H9 (cell line): ENCODE measurements around the gene LPCAT3. TPM values are rescaled to one million over a fixed set of nuclear protein-coding genes. Genes with fewer than 3 reads are reported as not detected.
"Not testable (repeated sequence)": the region's sequence is repeated elsewhere in the genome, so short reads cannot be mapped to it uniquely, and the experiment has no call there.

Experiments used
- DNase-seq: peaks from one replicate; pipeline ENCODE4 v3.0.0-alpha.2; 2017
- H2AFZ ChIP-seq: one replicate; pipeline ENCODE4 v1.6.1; 2013; ENCODE audit warnings: mild to moderate bottlenecking, low read length, control low read depth, moderate library complexity
- H2AK5ac ChIP-seq: 2 replicates; pipeline ENCODE4 v1.6.1; 2013; ENCODE audit warnings: low read length, control low read depth, mixed read lengths; ENCODE audit not compliant: insufficient read length
- H2BK120ac ChIP-seq: one replicate; pipeline ENCODE4 v1.6.1; 2013; ENCODE audit warnings: low read depth, mild to moderate bottlenecking, low read length, control low read depth, inconsistent platforms; ENCODE audit not compliant: poor library complexity, severe bottlenecking
- H2BK12ac ChIP-seq: 2 replicates; pipeline ENCODE4 v1.6.1; 2013; ENCODE audit warnings: low read length, control low read depth, mixed read lengths, low read depth; ENCODE audit not compliant: insufficient read length
- H2BK15ac ChIP-seq: 2 replicates; pipeline ENCODE4 v1.6.1; 2013; ENCODE audit warnings: low read depth, low read length, control low read depth
- H2BK20ac ChIP-seq: one replicate; pipeline ENCODE4 v1.6.1; 2013; ENCODE audit warnings: low read depth, mild to moderate bottlenecking, low read length, control low read depth, inconsistent platforms; ENCODE audit not compliant: poor library complexity, severe bottlenecking
- H2BK5ac ChIP-seq: 2 replicates; pipeline ENCODE4 v1.6.1; 2013; ENCODE audit warnings: low read length, control low read depth, mixed read lengths; ENCODE audit not compliant: insufficient read length
- H3K14ac ChIP-seq: 2 replicates; pipeline ENCODE4 v1.6.1; 2013; ENCODE audit warnings: low read length, control low read depth; ENCODE audit not compliant: insufficient read depth
- H3K18ac ChIP-seq: 2 replicates; pipeline ENCODE4 v1.6.1; 2013; ENCODE audit warnings: low read depth, mild to moderate bottlenecking, mixed read lengths, low read length, control low read depth; ENCODE audit not compliant: insufficient read length
- H3K23ac ChIP-seq: 2 replicates; pipeline ENCODE4 v1.6.1; 2013; ENCODE audit warnings: low read length, control low read depth, mixed read lengths, low read depth; ENCODE audit not compliant: insufficient read length
- H3K23me2 ChIP-seq: 2 replicates; pipeline ENCODE4 v1.6.1; 2013; ENCODE audit warnings: low read depth, mild to moderate bottlenecking, mixed read lengths, low read length, control low read depth; ENCODE audit not compliant: insufficient read length, poor library complexity, severe bottlenecking
- H3K27ac ChIP-seq: 2 replicates; pipeline ENCODE4 v1.5.1; 2013; ENCODE audit warnings: low read length, control low read depth, mixed read lengths, low read depth; ENCODE audit not compliant: insufficient read length
- H3K27me3 ChIP-seq: 2 replicates; pipeline ENCODE4 v1.6.1; 2013; ENCODE audit warnings: low read length, control low read depth, inconsistent platforms; ENCODE audit not compliant: insufficient read depth
- H3K4ac ChIP-seq: 2 replicates; pipeline ENCODE4 v1.6.1; 2013; ENCODE audit warnings: low read depth, mild to moderate bottlenecking, control low read depth, inconsistent platforms, low read length, moderate library complexity
- H3K4me1 ChIP-seq: 2 replicates; pipeline ENCODE4 v1.6.1; 2013; ENCODE audit warnings: low read length, control low read depth, inconsistent platforms; ENCODE audit not compliant: insufficient read depth
- H3K4me2 ChIP-seq: 2 replicates; pipeline ENCODE4 v1.6.1; 2013; ENCODE audit warnings: low read length, control low read depth, mixed read lengths; ENCODE audit not compliant: insufficient read length, insufficient read depth
- H3K56ac ChIP-seq: 2 replicates; pipeline ENCODE4 v1.6.1; 2013; ENCODE audit warnings: low read depth, mild to moderate bottlenecking, mixed read lengths, low read length, control low read depth; ENCODE audit not compliant: insufficient read length
- H3K79me1 ChIP-seq: 2 replicates; pipeline ENCODE4 v1.6.1; 2013; ENCODE audit warnings: low read depth, mild to moderate bottlenecking, moderate library complexity, low read length, control low read depth, inconsistent platforms; ENCODE audit not compliant: insufficient read depth, poor library complexity, severe bottlenecking
- H3K79me2 ChIP-seq: 2 replicates; pipeline ENCODE4 v1.6.1; 2013; ENCODE audit warnings: low read length, control low read depth, inconsistent platforms; ENCODE audit not compliant: insufficient read depth
- H3K9ac ChIP-seq: 2 replicates; pipeline ENCODE4 v1.6.1; 2013; ENCODE audit warnings: low read length, control low read depth, mixed read lengths; ENCODE audit not compliant: insufficient read length; ENCODE audit errors: extremely low read depth
- H3K9me3 ChIP-seq: one replicate; pipeline ENCODE4 v1.6.1; 2013; ENCODE audit warnings: low read depth, low read length, inconsistent platforms; ENCODE audit not compliant: control insufficient read depth
- H3T11ph ChIP-seq: one replicate; pipeline ENCODE4 v1.6.1; 2013; ENCODE audit warnings: mild to moderate bottlenecking, low read length, control low read depth, inconsistent platforms
- H4K20me1 ChIP-seq: one replicate; pipeline ENCODE4 v1.6.1; 2013; ENCODE audit not compliant: control insufficient read depth, insufficient read length, insufficient read depth
- H4K5ac ChIP-seq: 2 replicates; pipeline ENCODE4 v1.6.1; 2013; ENCODE audit warnings: low read depth, mild to moderate bottlenecking, mixed read lengths, low read length, control low read depth; ENCODE audit not compliant: insufficient read length
- H4K8ac ChIP-seq: replicated peaks from 2 replicates; pipeline ENCODE4 v1.6.1; 2013; ENCODE audit warnings: low read length, control low read depth, mixed read lengths, low read depth; ENCODE audit not compliant: insufficient read length
- H4K91ac ChIP-seq: 2 replicates; pipeline ENCODE4 v1.6.1; 2013; ENCODE audit warnings: low read depth, mild to moderate bottlenecking, moderate library complexity, mixed read lengths, low read length, control low read depth; ENCODE audit not compliant: insufficient read length
- H3K27ac Mint-ChIP-seq, 3 experiments: 2 replicates in 2 of 3; 3 replicates in 1 of 3; pipeline ENCODE4 v1.8.0; 2020 to 2021; ENCODE audit warnings: mixed read lengths in 3 of 3, mild to moderate bottlenecking in 1 of 3, moderate library complexity in 1 of 3
- H3K27me3 Mint-ChIP-seq: 2 replicates; pipeline ENCODE4 v1.8.0; 2021; ENCODE audit warnings: low read depth, mild to moderate bottlenecking, moderate library complexity, mixed read lengths
- H3K36me3 Mint-ChIP-seq, 3 experiments: 2 replicates in 2 of 3; 3 replicates in 1 of 3; pipeline ENCODE4 v1.8.0; 2020 to 2021; ENCODE audit warnings: low read depth in 3 of 3, mixed read lengths in 3 of 3; ENCODE audit not compliant: insufficient read depth in 1 of 3
- H3K4me1 Mint-ChIP-seq, 2 experiments: 2 replicates each; pipeline ENCODE4 v1.8.0; 2020; ENCODE audit warnings: mixed read lengths in 2 of 2
- H3K4me3 Mint-ChIP-seq, 2 experiments: 2 replicates in 1 of 2; 3 replicates in 1 of 2; pipeline ENCODE4 v1.8.0; 2020 to 2021; ENCODE audit warnings: mild to moderate bottlenecking in 2 of 2, mixed read lengths in 2 of 2, moderate library complexity in 1 of 2
- H3K9me3 Mint-ChIP-seq, 2 experiments: 2 replicates in 1 of 2; 3 replicates in 1 of 2; pipeline ENCODE4 v1.8.0; 2020; ENCODE audit warnings: mild to moderate bottlenecking in 2 of 2, mixed read lengths in 2 of 2, moderate library complexity in 1 of 2
- WGBS: extraction: QIAGEN DNeasy Blood & Tissue Kit; methylation state at CpG from one replicate; pipeline ENCODE4 v1.1.7; 2013; ENCODE audit warnings: missing lambda C conversion rate, low lambda C conversion rate, mixed read lengths; ENCODE audit not compliant: insufficient read length; ENCODE audit errors: extremely low coverage; 5-methylcytosine and 5-hydroxymethylcytosine counted together
- total RNA-seq: library from RNA; stranded (reverse); gene quantifications from 2 replicates; pipeline ENCODE4 v1.2.1, GENCODE V29; 2021
- TF ChIP-seq, protein P1 (sequence below): fragments of 200-600 bp; sonication (generic); conservative IDR thresholded peaks from 3 replicates; pipeline ENCODE4 v1.8.0; 2021; ENCODE audit warnings: antibody characterized with exemption, mild to moderate bottlenecking

The LPCAT3 gene
- total RNA-seq, 1 experiment from 2014 or later: 47.7 TPM

- H2BK12ac ChIP-seq: no peak overlapping the region
- peaks cover 10% of the 10 kb centered on the region for H3K27me3 Mint-ChIP-seq
- H3K79me2 ChIP-seq: no peaks in the 10 kb centered on the region
- no peaks in the 10 kb centered on the region for H3K4me1 ChIP-seq
- H3K23ac ChIP-seq: no peak overlapping the region
- H3K9me3 Mint-ChIP-seq: peaks cover 0 to 5% of the 10 kb centered on the region in 2 experiments; a peak in 2 of 5 replicates
- 0 out of 4 replicates have a peak, but pooled peaks cover 0 to under 1% of the 10 kb centered on the region in 2 experiments for H3K4me1 Mint-ChIP-seq
- no peak overlapping the region for H4K91ac ChIP-seq
- H3K9me3 ChIP-seq: no peaks in the 10 kb centered on the region
- H3K4me2 ChIP-seq: no peak overlapping the region
- no peaks in the 10 kb centered on the region for H3K27me3 ChIP-seq
- no peak overlapping the region for H2AFZ ChIP-seq
- WGBS: no CpG with 5 or more reads among the region's 4 CpGs
- H3K36me3 Mint-ChIP-seq: no peaks in the 10 kb centered on the region
- H3K79me1 ChIP-seq: no peaks in the 10 kb centered on the region
- DNase-seq: no peak
- TF ChIP-seq, protein P1, sequence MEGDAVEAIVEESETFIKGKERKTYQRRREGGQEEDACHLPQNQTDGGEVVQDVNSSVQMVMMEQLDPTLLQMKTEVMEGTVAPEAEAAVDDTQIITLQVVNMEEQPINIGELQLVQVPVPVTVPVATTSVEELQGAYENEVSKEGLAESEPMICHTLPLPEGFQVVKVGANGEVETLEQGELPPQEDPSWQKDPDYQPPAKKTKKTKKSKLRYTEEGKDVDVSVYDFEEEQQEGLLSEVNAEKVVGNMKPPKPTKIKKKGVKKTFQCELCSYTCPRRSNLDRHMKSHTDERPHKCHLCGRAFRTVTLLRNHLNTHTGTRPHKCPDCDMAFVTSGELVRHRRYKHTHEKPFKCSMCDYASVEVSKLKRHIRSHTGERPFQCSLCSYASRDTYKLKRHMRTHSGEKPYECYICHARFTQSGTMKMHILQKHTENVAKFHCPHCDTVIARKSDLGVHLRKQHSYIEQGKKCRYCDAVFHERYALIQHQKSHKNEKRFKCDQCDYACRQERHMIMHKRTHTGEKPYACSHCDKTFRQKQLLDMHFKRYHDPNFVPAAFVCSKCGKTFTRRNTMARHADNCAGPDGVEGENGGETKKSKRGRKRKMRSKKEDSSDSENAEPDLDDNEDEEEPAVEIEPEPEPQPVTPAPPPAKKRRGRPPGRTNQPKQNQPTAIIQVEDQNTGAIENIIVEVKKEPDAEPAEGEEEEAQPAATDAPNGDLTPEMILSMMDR: no peak
- H3K27ac Mint-ChIP-seq: no peak overlapping the region
- H3K4me3 Mint-ChIP-seq: no peak overlapping the region
- no peak overlapping the region for H3K27ac ChIP-seq
- no peak overlapping the region for H4K8ac ChIP-seq
- no peak overlapping the region for H3K56ac ChIP-seq
- no peak overlapping the region for H4K5ac ChIP-seq
- no peak overlapping the region for H3K18ac ChIP-seq
- H3K9ac ChIP-seq: no peak overlapping the region
- H2BK20ac ChIP-seq: no peak overlapping the region
- H2BK5ac ChIP-seq: no peak overlapping the region
- H2BK15ac ChIP-seq: no peak overlapping the region
- no peak overlapping the region for H2BK120ac ChIP-seq
- H4K20me1 ChIP-seq: no peaks in the 10 kb centered on the region
- H3K4ac ChIP-seq: no peak overlapping the region
- no peaks in the 10 kb centered on the region for H3K23me2 ChIP-seq
- H2AK5ac ChIP-seq: no peak overlapping the region
- H3T11ph ChIP-seq: no peak overlapping the region
- no peak overlapping the region for H3K14ac ChIP-seq
These were observed 36.6 kb upstream of the LPCAT3 start for GRCh38 chr12:7054925-7055324.

DNA sequence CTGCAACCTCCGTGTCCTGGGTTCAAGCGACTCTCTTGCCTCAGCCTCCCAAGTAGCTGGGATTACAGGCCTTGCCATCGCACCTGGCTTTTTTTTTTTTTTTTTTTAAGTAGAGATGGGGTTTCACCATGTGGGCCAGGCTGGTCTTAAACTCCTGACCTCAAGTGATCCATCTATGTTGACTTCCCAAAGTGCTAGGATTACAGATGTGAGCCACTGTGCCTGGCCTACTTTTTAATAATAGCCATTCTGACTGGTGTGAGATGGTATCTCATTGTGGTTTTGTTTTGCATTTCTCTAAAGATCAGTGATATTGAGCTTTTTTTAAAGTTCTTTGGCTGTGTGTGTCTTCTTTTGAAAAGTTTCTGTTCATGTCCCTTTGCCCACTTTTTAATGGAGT is 31.7 kb upstream of the LPCAT3 start:
- not testable (repeated sequence) for H4K91ac ChIP-seq, H3K4me1 Mint-ChIP-seq, H3K14ac ChIP-seq, H3K23ac ChIP-seq, H3K4me1 ChIP-seq, H3K27me3 Mint-ChIP-seq, H4K5ac ChIP-seq, H3K4ac ChIP-seq, H3K23me2 ChIP-seq, H4K20me1 ChIP-seq, H3K9me3 Mint-ChIP-seq, H2BK15ac ChIP-seq, H3T11ph ChIP-seq, H3K18ac ChIP-seq, H3K4me2 ChIP-seq, H2AFZ ChIP-seq, H3K9me3 ChIP-seq, H2BK20ac ChIP-seq, H3K27me3 ChIP-seq, H3K36me3 Mint-ChIP-seq, H4K8ac ChIP-seq, H2BK12ac ChIP-seq, H2AK5ac ChIP-seq, H2BK120ac ChIP-seq, H3K79me1 ChIP-seq, H3K27ac Mint-ChIP-seq, H3K27ac ChIP-seq, H3K4me3 Mint-ChIP-seq, H3K9ac ChIP-seq, DNase-seq, H3K79me2 ChIP-seq, H3K56ac ChIP-seq, H2BK5ac ChIP-seq
- no CpG with 5 or more reads among the region's 3 CpGs for WGBS
